GM23338 (cell line): Measurements from ENCODE around the gene PGAM4.

Experiments used
- CREB1 ChIP-seq: fragments of 250-450 bp; sonication (Bioruptor Pico); IDR thresholded peaks from 2 replicates; pipeline ENCODE4 v1.5.0; 2020; ENCODE audit warnings: low read depth, mild to moderate bottlenecking, moderate library complexity
- EZH2 ChIP-seq: fragments of 200-600 bp; sonication (generic); IDR thresholded peaks from one replicate; pipeline ENCODE4 v1.8.0; 2017; ENCODE audit warnings: antibody characterized with exemption, mild to moderate bottlenecking, low read depth; ENCODE audit not compliant: unreplicated experiment
- EZH2phosphoT487 ChIP-seq: fragments of 200-600 bp; sonication (generic); IDR thresholded peaks from one replicate; pipeline ENCODE4 v1.8.1; 2018; ENCODE audit warnings: antibody characterized with exemption; ENCODE audit not compliant: unreplicated experiment
- POLR2AphosphoS5 ChIP-seq: IDR thresholded peaks from 2 replicates; pipeline ENCODE4 v1.6.1; 2016; ENCODE audit warnings: antibody characterized with exemption, low read depth
- STAT1 ChIP-seq: IDR thresholded peaks from one replicate; pipeline ENCODE4 v1.6.1; 2016; ENCODE audit warnings: antibody characterized with exemption; ENCODE audit not compliant: unreplicated experiment
- TF ChIP-seq, protein P1 (sequence below), 2 experiments: fragments of 200-600 bp in 1 of 2; sonication (generic) in 1 of 2; conservative IDR thresholded peaks; 2 replicates each; pipeline versions ENCODE4 v1.5.1 to v1.6.1; 2016 to 2017; ENCODE audit warnings: antibody characterized with exemption in 2 of 2, low read depth in 2 of 2, mild to moderate bottlenecking in 2 of 2, moderate library complexity in 1 of 2

DNA sequence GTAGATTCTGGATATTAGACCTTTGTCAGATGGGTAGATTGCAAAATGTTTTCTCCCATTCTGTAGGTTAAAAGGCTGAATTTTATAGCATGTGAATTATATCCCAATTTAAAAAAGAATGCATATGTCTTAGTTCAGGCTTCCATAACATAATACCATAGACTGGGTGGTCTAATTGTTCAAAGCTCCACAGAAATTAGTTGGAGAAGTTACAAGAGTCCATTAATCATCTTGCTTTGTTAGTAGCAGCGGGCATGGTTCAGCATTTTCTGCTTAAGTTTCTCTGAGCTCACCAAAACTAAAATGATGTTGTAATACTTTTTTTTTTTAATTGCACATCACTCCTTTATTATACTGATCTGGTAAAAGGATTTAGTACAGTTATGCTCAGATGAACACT is 1.8 kb downstream of the PGAM4 start:
- TF ChIP-seq, protein P1, sequence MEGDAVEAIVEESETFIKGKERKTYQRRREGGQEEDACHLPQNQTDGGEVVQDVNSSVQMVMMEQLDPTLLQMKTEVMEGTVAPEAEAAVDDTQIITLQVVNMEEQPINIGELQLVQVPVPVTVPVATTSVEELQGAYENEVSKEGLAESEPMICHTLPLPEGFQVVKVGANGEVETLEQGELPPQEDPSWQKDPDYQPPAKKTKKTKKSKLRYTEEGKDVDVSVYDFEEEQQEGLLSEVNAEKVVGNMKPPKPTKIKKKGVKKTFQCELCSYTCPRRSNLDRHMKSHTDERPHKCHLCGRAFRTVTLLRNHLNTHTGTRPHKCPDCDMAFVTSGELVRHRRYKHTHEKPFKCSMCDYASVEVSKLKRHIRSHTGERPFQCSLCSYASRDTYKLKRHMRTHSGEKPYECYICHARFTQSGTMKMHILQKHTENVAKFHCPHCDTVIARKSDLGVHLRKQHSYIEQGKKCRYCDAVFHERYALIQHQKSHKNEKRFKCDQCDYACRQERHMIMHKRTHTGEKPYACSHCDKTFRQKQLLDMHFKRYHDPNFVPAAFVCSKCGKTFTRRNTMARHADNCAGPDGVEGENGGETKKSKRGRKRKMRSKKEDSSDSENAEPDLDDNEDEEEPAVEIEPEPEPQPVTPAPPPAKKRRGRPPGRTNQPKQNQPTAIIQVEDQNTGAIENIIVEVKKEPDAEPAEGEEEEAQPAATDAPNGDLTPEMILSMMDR (conservative IDR thresholded peaks at IDR 0.05; ENCODE audit: low read depth in 2 of 2), result no peak
- no peak for TF ChIP-seq POLR2AphosphoS5
- TF ChIP-seq EZH2, result no peak
- TF ChIP-seq CREB1 (CRISPR knock-in tag), result no peak
- no peak for TF ChIP-seq EZH2phosphoT487
- no peak for TF ChIP-seq STAT1
